ENCODE results near the gene DEDD.
A peak's percentile ranks its signal among the peaks of the same experiment; 100 is the strongest.

DEDD gene

DNA sequence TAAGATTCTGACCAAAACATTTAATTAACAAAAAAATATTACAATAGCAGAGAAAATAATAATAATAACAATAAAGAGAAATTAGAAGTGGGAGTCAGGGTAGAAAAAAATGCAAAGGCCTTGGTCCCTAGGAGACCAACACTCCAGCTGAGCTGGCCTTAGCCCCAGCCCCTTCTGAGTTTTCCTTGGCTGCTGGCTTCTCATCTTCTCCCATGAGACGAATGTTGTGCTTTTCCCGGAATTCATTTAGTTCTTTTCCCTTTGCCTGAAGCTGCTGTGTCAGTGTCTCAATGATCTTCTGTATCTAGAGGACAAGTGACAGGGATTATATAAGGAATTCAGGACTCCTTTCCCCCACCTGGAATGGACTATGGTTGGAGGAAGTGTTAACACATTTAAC lies 31.9 kb downstream of the DEDD start:
- TF ChIP-seq, protein P1, sequence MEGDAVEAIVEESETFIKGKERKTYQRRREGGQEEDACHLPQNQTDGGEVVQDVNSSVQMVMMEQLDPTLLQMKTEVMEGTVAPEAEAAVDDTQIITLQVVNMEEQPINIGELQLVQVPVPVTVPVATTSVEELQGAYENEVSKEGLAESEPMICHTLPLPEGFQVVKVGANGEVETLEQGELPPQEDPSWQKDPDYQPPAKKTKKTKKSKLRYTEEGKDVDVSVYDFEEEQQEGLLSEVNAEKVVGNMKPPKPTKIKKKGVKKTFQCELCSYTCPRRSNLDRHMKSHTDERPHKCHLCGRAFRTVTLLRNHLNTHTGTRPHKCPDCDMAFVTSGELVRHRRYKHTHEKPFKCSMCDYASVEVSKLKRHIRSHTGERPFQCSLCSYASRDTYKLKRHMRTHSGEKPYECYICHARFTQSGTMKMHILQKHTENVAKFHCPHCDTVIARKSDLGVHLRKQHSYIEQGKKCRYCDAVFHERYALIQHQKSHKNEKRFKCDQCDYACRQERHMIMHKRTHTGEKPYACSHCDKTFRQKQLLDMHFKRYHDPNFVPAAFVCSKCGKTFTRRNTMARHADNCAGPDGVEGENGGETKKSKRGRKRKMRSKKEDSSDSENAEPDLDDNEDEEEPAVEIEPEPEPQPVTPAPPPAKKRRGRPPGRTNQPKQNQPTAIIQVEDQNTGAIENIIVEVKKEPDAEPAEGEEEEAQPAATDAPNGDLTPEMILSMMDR (IDR thresholded peaks at IDR 0.05; ENCODE audit: insufficient read depth, low read length, poor library complexity, severe bottlenecking), result no peak
- DNase-seq (ENCODE audit: extremely low read depth, insufficient read length), result no peak
- Histone ChIP-seq H3K27me3 (replicated peaks; ENCODE audit: control insufficient read depth, insufficient read depth, low read length) (no peaks in the 10 kb centered on the region), H3K36me3 (ENCODE audit: control insufficient read depth, insufficient read depth, low read length) (peaks cover 10% of the 10 kb centered on the region), H3K4me3 (replicated peaks; ENCODE audit: low read depth, low read length) (no peak overlapping the region)

DNA sequence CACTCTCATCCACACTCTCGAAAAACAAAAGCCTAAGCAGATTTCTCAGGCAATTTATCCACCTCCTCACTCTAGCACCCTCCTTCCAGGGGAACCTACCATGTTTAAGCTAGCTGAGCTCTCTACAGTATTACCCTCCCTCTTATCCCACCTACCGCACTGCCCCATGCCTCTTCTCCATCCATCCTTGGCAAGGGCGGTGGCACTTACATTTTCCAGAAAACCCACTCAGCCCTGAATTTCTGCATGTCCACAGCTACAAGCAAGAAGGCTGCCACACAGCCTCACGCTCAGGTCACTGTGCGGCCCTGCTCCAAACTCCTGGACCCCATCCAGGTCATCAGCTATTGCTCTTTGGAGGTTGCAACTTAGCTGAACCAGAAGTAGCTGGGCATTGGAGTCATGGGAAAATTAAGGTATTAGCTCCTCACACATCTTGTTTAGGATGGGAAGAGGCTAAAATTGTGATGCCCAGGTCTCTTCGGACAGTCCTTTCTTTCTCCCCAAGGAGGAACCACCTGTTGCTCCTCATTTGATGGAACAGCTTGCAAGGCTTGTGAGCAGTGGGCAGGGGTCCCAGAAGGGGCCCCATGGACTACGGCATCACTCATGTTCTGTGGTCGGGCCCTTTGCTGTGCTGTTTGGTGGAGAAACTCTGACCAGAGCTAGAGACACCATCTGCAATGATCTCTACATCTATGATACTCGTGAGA lies 33.2 kb downstream of the DEDD start:
- H3K27me3 ChIP-seq (replicated peaks; ENCODE audit: control insufficient read depth, insufficient read depth, low read length), result no peaks in the 10 kb centered on the region
- no peak for DNase-seq (ENCODE audit: extremely low read depth, insufficient read length)
- H3K36me3 ChIP-seq (ENCODE audit: control insufficient read depth, insufficient read depth, low read length), result peaks cover 10% of the 10 kb centered on the region
- TF ChIP-seq, protein P1 (IDR thresholded peaks at IDR 0.05; ENCODE audit: insufficient read depth, low read length, poor library complexity, severe bottlenecking), result no peak
- H3K4me3 ChIP-seq (replicated peaks; ENCODE audit: low read depth, low read length), result peak overlapping the region; percentile 79

DNA sequence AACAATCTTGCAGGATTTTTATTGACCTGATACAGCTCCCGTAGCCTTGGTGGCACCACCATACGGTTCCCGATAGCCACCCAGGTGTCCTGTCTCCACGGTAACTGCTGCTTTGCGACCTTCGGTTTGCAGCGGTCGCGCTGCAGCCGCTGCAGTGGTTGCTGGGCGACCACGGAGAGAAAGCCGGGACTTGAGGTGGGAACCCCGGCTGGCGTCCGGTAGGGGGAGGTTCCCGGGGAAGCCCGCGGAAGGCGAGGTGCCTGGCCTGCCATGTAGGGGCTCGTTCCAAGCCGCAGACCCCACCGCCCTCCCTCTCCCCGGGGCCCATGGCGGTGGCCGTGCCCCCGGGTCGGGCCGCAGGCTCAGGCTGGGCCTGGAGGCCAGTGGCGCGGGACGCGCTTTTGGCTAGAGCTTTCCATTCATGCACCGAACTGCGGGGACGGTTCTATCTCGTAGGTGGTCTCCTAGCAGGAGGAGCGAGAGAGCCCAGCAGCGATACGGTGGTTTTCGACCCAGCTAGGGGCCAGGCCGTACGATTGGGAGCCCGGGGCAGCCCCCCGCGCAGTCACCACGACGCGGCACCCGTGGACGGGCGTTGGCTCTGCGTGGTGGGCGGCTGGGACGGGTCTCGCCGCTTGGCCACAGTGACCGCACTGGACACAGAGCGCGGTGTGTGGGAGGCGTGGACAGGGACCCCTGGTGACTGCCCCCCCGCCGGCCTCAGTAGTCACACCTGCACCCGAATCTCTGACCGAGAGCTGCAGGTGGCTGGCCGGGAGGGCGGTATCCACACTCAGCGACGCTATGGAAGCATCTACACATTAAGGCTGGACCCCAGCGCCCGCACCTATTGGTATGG lies 34.0 kb downstream of the DEDD start, which contains the start of gene KLHDC9:
Gene KLHDC9 (plus strand): TSS at position 152 of the 859 bp plus-strand sequence. CDS start 175 bp downstream, at position 327.
- DNase-seq (ENCODE audit: extremely low read depth, insufficient read length), result peak; percentile 91
- TF ChIP-seq, protein P1 (IDR thresholded peaks at IDR 0.05; ENCODE audit: insufficient read depth, low read length, poor library complexity, severe bottlenecking), result no peak

DNA sequence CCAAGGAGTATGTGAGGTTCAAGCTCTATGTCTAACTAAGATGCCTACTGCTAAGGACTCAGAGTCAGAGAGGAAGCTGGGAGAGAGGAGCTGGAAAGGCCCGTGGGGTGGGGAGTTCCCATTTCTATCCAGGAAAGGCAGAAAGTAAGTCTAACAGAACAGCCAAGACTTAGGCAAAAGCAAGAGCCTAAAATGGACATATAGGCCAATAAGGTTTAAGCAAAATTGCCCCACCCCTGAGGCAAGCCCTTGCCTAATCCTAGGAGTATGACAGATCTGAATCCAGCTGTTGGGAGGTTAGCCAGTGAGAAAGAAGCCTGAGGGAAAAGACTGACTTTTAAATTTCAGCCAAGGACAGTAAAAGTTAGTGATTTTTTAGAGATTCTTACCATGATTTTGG lies 35.9 kb downstream of the DEDD start:
- H3K36me3 ChIP-seq (ENCODE audit: control insufficient read depth, insufficient read depth, low read length), result peaks cover 6% of the 10 kb centered on the region
- H3K4me3 ChIP-seq (replicated peaks; ENCODE audit: low read depth, low read length), result no peak overlapping the region
- TF ChIP-seq, protein P1 (IDR thresholded peaks at IDR 0.05; ENCODE audit: insufficient read depth, low read length, poor library complexity, severe bottlenecking), result no peak
- no peak for DNase-seq (ENCODE audit: extremely low read depth, insufficient read length)
- no peaks in the 10 kb centered on the region for H3K27me3 ChIP-seq (replicated peaks; ENCODE audit: control insufficient read depth, insufficient read depth, low read length)

More for the DNA sequence above, 34.0 kb downstream of the DEDD start, which contains the start of gene KLHDC9:
- Histone ChIP-seq H3K27me3 (replicated peaks; ENCODE audit: control insufficient read depth, insufficient read depth, low read length) (no peaks in the 10 kb centered on the region), H3K4me3 (replicated peaks; ENCODE audit: low read depth, low read length) (peak within 1 kb of the TSS; percentile 79), H3K36me3 (ENCODE audit: control insufficient read depth, insufficient read depth, low read length) (peaks cover 10% of the 10 kb centered on the region)

DNA sequence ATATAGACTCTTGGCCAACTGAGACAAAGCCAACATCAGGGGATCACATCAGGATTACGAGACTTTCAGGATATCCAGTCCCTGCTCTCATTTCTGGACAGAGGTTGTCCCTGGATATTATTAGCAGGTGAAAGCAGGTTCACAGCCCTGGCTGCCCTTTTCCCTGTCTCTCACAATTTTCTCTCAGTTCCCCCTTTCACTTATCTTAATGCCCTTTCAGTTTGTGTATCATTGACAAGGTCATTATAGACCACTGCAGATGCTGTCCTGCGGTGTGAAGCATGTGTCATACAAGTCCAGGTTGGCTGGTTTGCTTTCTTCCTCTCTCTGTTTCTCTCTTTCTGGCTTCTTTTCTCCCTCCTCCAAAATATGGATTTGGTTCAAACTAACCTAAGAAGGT lies 36.5 kb downstream of the DEDD start:
- Histone ChIP-seq H3K27me3 (replicated peaks; ENCODE audit: control insufficient read depth, insufficient read depth, low read length) (no peaks in the 10 kb centered on the region), H3K36me3 (ENCODE audit: control insufficient read depth, insufficient read depth, low read length) (peaks cover 6% of the 10 kb centered on the region), H3K4me3 (replicated peaks; ENCODE audit: low read depth, low read length) (no peak overlapping the region)
- no peak for DNase-seq (ENCODE audit: extremely low read depth, insufficient read length)
- TF ChIP-seq, protein P1 (IDR thresholded peaks at IDR 0.05; ENCODE audit: insufficient read depth, low read length, poor library complexity, severe bottlenecking), result no peak

Measured in GM06990 (cell line).